ENCODE measurements around the gene EGR4. TPM values are rescaled to one million over a fixed set of nuclear protein-coding genes. Genes with fewer than 3 reads are reported as not detected.
"Not testable (repeated sequence)": the region's sequence is repeated elsewhere in the genome, so short reads cannot be mapped to it uniquely, and the experiment has no call there.

The EGR4 gene
- total RNA-seq, 1 donor from 2014 or later: not detected

DNA sequence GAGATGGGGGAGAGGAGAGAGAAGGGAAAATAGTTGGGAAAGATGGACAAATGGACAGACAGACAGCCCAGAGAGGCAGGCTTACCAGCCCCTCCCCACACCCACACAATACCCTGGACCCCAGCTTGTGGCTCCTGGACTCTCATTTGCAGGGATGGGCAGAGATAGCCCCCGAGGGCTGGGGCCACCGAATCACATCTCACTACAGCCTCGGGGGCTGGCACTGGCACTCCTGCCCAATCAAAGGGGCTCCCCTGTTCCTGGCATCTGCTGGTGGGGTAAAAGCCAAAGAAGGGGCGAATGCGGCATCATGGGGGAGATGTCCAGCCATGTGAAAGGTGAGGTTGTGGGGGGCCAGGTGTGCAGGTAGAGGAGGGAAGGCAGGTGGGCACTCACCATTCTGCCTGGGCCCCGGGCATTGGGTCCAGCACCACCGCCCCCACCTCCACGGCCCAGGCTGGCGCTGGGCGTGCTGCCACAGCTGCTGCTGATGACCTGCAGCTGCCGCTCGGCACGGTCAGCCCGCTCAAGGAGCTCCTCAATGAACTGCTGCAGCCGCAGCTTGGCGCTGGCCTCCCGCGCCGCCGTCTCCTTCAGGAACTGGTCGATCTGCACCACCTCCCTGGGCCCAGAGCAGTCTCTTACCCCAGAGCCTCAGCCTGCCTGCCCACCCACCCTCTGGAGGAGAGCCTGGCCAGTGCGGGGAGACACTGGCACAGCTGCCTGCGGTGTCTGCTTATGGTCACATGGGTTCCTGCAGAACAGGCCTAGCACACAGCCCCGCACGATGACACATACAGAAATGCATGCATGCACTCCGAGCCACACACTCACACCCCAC is 27.1 kb downstream of the EGR4 start:
- DNase-seq (ENCODE audit: low spot score) (no peak), ATAC-seq (no peak)
- intact Hi-C loops (cut with DNase I): no loop called here

DNA sequence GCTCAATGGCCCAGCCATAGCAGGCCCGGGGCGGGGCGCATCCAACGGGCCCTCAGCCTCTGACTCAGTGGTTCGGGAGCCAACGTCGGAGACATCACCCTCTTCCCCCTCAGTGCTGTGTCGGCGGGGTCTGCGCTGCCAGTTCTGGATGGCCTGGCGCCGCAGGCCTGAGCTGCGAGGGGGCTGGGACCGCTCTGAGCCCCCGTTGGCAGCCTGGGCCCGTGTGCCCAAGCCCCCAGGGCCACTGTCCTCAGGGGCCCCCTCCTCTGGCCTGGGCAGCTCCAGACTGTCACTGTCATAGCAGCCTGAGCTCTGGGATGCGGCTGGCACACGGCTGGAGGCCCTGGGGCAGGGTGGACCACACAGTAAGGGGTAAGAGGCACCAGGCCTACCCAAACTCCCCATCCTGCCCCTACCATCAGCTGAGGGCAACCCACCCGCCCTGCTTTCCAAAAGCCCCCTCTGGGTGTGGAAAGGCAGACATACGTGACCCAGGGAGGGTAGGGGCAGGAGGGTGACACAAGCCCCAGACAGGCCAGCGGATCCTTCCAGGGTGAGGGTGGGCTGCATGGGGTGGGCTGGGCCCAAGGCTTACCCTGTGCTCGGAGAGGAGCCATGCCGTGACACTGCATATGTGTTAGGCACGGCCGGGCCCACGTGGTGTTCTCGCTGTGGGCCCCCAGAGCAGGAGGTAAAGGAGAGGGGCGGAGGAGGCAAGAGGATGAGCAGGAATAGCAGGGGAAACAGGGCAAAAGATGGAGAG is 27.9 kb downstream of the EGR4 start:
- intact Hi-C loops (cut with DNase I): no loop called here
- DNase-seq (ENCODE audit: low spot score) (no peak), ATAC-seq (no peak)

- DNase-seq (ENCODE audit: low spot score) (no peak), ATAC-seq (no peak)
- intact Hi-C loops (cut with DNase I): no loop called here
These were observed 28.6 kb downstream of the EGR4 start for GRCh38 chr2:73264783-73265182.

DNA sequence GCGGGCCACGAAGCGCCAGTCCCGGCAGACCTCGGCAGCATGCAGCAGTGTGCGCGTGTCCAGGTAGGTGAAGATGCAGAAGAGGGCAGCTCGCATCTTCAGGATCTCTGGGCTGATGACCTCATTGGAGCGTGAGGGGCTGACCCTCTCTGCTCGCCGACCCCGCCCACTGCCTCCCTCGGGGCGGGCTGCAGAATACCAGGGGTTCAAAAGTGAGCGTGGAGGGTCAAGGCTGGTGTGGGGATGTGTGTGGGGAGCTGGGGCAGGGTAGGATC is 29.1 kb downstream of the EGR4 start:
- ATAC-seq: no peak
- intact Hi-C loops (cut with DNase I): no loop called here
- no peak for DNase-seq (ENCODE audit: low spot score)

DNA sequence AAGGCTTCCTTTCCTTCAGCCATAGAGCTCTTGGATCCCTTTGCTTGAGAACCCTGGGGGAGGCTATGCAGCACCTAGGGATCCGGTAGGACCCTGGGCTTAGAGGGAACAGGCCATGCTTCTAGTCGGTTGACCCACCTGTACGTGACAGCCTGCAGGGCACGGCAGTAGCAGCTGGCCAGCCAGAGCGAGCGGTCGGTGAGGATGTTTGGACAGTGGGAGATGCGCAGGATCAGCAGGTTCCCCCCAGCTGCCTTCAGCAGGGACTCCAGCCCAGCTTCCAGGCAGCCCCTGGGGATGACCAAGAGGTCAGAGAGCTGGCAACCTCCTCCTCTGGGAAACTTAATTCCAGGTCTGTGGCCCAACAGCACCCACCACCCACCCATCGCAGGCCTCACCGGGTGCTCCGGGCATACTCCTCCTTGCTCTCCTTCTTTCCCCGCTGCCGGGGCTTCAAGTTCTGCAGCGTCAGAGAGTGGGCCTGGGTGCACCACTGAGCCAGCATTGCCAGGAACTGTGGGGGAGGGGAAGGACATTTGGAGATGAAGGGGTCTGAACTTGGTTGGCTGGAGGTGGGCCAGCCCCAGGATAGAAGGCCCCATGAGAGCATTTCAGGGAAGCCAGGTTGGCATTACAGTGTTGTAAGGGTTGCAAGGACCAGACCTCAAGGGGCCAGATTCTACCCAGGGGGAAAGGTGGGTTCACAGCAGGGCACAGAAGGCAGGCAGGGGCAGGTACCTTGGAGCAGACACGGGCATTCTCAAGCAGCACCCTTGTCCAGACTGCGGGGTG is 29.6 kb downstream of the EGR4 start:
- intact Hi-C loops (cut with DNase I): no loop called here
- ATAC-seq (no peak), DNase-seq (ENCODE audit: low spot score) (no peak)

- DNase-seq (ENCODE audit: low spot score); ATAC-seq; intact Hi-C loops (cut with DNase I): not testable (repeated sequence)
These were observed 30.5 kb downstream of the EGR4 start for GRCh38 chr2:73262691-73263429.

DNA sequence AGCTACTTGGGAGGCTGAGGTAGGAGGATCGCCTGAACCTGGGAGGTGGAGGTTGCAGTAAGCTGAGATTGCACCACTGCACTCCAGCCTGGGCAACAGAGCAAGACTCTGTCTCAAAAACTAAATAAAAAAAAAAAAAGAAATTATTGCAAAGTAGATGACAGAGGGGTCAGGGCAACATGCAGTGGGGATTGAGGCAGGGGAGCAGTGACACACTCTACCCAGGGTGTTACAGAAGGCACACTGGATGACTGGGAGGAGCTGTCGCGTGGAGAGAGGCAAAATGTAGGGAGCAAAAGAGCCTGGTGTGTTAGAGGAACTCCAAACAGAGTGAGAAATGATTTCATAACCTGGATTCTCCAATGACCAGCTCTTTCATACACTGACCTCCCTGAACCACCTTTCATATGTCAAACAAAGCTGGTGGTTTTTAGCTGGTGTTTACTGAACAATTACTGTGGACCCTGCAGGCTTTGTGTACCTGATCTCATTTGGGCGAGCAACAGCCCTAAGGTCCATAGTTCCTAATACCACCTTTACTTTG is 31.2 kb downstream of the EGR4 start:
- intact Hi-C loops (cut with DNase I): no loop called here
- DNase-seq (ENCODE audit: low spot score): no peak
- ATAC-seq: no peak

DNA sequence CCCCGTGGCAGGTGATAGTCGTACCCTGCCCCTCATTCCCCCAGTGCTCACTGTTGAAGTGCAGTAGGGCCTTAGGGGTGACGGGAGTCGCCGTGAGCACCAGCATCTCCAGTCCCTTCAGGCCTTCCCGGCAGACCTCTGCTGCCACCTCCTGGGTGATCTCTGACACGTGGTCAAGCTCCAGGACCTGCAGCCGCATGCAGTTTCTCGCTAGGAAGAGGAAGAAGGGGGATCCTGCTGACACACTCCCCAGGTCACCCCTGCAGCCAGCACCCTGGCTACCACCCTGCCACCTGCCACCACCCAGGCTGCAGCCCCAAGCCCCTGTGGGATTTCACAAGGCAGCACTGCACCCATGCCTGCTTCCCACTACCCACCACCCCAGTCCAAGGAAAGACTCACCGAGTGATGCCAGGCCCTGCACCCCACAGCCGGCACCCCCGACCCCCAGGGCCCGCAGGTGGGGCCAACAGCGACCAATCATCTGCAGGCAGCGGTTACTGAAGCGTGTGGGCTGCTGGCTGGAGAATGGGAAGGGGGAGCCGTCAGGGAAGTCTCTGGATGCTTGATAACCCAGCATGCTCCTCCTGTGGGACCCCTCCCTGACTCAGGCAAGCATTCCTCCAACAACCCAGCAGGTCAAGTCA is 32.9 kb downstream of the EGR4 start:
- ATAC-seq (no peak), DNase-seq (ENCODE audit: low spot score) (no peak)
- intact Hi-C loops (cut with DNase I): no loop called here

DNA sequence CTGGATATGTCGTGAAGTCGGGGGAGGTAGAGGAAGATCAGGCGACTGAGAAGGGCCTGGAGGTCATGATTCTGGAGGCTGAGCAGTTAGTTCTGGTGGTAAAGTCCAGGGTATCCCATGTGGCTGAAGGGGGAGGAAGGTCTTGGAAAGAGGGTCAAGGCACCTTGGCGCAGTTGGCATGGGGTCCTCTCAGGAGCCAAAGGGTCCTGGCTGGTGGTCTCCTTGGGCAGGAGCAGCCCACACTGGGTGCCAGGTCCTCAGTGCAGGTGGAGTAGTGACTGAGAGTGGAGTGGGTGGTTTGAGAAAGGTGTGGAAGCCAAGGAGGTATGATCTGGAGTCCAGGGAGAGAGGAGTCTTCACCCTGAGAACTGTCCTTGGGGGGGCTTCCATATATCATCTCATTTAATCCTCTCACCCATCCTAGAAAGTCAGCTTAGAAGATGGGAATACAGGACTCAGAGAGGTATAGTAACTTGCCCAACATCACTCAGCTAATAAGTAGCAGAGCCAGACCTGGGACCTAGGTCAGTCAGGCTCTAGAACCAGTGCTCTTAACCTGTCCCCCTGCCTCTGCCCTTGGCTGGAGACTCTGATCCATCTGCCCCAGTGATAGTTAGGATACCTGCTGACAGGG is 33.5 kb downstream of the EGR4 start:
- ATAC-seq: no peak
- DNase-seq (ENCODE audit: low spot score): no peak
- intact Hi-C loops (cut with DNase I): no loop called here

DNA sequence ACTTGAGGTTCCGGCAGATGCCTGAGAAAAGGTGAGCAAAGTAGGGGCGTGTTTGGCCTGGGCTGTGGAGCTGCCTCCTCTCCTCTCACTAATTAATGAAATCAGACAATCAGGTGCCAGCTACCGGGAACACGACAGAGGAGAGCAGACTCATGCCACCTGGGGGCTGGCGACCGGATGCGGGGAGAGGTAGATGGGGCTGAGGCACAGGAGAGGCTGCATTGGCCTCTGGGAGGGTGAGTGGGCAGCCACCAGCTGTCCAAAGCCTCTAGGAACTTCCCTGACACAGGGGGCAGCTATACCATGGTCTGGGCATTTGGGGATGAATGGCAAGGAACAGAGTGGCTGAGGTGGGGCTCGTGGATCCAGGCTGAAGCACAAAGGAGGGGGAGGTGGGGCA is 34.1 kb downstream of the EGR4 start:
- intact Hi-C loops (cut with DNase I): no loop called here
- ATAC-seq (no peak), DNase-seq (ENCODE audit: low spot score) (no peak)

- intact Hi-C loops (cut with DNase I): no loop called here
- ATAC-seq (no peak), DNase-seq (ENCODE audit: low spot score) (no peak)
These were observed 34.5 kb downstream of the EGR4 start for GRCh38 chr2:73258913-73259215.

GRCh38 chr2:73258186-73258912 is 35.0 kb downstream of the EGR4 start:
- DNase-seq (ENCODE audit: low spot score) (no peak), ATAC-seq (no peak)
- intact Hi-C loops (cut with DNase I): no loop called here

GRCh38 chr2:73257425-73258125 is 35.8 kb downstream of the EGR4 start:
- no peak for DNase-seq (ENCODE audit: low spot score)
- no peak for ATAC-seq
- intact Hi-C loops (cut with DNase I): no loop called here

DNA sequence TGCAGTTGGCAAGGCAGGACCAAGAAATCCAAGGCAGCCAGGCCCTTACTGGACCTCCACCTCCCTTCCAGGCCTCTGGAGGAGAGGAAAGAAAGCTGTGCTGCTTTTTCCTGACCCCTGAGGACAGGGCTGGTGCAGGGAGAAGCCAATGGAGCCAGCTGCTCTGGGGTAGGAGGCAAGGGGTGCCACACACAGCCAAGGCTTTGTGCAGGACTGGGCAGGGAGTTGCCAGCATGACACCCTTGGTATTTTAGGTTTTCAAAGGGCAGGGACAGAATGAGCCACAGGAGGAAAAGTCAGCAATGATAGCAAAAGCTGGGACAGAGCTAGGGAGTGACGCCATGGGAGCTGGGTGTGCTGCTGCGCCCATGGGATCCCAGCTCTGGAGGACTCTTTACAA is 36.3 kb downstream of the EGR4 start:
- DNase-seq (ENCODE audit: low spot score) (no peak), ATAC-seq (no peak)
- intact Hi-C loops (cut with DNase I): no loop called here

- DNase-seq (ENCODE audit: low spot score) (no peak), ATAC-seq (no peak)
- intact Hi-C loops (cut with DNase I): no loop called here
These were observed 36.8 kb downstream of the EGR4 start for GRCh38 chr2:73256618-73256922.

- ATAC-seq: no peak
- DNase-seq (ENCODE audit: low spot score): no peak
- intact Hi-C loops (cut with DNase I): no loop called here
These were observed 37.3 kb downstream of the EGR4 start for GRCh38 chr2:73255907-73256617.

Measured in sciatic nerve (tissue), 2 donors.